K562 (cell line): ENCODE results near the gene ITM2A.

ENCODE experiments used
- GTF2F1 ChIP-seq: IDR thresholded peaks from 2 replicates; pipeline ENCODE4 v1.6.1; 2011; ENCODE audit warnings: low read depth, low read length, improper control_type of control experiment
- TARDBP ChIP-seq: fragments of 450-650 bp; IDR thresholded peaks from 2 replicates; pipeline ENCODE4 v1.6.1; 2016

DNA sequence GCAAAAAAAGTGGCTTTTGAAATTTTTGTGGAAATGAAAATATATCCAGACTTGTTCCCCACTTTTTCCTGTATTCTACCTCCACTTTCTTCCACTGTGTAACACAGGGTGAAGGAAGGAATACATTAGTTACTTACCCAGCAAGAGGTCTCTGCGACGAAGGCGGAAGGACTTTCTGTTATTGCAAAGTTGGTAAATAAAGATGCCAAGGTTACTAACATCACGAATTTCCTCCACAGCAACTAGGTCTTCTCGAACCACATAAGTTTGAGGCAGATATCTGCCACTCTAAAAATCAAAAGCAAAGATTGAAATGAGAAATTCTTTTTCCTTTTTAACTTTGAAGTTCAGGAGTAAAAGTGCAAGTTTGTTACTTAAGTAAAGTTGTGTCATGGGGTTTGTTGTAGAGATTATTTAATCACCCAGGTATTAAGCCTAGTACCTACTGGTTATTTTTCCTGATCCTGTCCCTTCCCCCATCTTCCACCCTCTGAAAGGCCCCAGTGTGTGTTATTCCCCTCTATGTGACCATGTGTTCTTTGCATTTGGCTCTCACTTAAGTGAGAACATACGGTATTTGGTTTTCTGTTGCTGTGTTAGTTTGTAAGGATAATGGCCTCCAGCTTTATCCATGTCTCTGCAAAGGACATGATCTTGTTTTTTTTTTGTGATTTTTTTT is 5.8 kb downstream of the ITM2A start:
- TF ChIP-seq TARDBP: no peak
- no peak for TF ChIP-seq GTF2F1
